NK-92 treated with Interleukin-12 subunit alpha and Interleukin-12 subunit beta, amount 100 ng/mL, for 24 hours (cell line): Measurements from ENCODE around the gene AMBRA1.
A peak's percentile ranks its signal among the peaks of the same experiment; 100 is the strongest.

Experiments
- DNase-seq: peaks from one replicate; lab custom pipeline; 2025; lab: John Stamatoyannopoulos, UW

Gene AMBRA1

GRCh38 chr11:46574656-46575055 lies 19.2 kb downstream of the AMBRA1 start:
- no peak for DNase-seq

DNA sequence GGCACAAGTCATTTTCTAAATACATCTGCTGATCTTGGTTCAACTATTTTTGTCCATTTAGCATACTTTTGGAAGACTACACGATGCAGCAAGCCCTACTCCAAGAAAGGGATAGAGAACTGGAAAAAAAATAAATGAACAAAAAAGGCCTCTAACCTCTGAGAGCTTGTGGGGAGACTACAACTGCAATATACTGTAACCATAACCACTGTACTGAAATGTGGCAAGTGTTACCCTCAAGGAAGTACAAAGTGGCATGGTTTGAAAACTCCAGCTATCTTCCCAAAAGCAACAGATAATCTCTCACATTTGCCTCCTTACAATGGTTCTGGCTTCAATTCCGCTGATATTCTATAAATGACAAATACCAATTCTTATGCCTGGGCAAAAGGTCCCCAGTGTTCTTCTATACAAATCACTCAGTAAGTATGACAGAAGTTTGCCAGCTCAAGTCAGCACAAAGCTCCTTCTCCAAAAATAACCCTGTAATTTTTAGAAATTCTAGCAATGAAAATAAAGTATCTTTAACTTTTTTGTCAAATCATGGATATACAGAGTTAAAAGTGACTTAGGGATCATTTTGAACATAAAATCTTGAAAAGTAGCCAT lies 22.9 kb downstream of the AMBRA1 start:
- DNase-seq, result no peak

- DNase-seq, result no peak
These were observed 28.5 kb downstream of the AMBRA1 start for GRCh38 chr11:46565232-46565840.

- no peak for DNase-seq
These were observed 29.4 kb downstream of the AMBRA1 start for GRCh38 chr11:46564459-46564858.

DNA sequence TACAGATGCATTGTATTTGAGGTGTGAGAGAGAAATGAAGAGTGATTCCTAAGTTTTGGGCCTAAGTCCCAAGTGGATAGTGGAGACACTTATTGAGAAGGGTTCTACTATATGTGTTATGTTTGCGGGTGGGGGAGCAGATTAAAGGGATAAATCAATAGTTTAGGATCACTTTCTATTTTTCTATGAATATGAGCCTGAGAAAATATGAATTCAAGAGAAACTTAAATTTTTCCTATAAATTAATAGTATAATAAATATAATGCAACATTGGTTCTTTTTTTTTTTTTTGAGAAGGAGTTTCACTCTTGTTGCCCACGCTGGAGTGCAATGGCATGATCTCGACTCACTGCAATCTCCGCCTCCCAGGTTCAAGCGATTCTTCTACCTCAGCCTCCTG lies 31.3 kb downstream of the AMBRA1 start:
- no peak for DNase-seq

DNA sequence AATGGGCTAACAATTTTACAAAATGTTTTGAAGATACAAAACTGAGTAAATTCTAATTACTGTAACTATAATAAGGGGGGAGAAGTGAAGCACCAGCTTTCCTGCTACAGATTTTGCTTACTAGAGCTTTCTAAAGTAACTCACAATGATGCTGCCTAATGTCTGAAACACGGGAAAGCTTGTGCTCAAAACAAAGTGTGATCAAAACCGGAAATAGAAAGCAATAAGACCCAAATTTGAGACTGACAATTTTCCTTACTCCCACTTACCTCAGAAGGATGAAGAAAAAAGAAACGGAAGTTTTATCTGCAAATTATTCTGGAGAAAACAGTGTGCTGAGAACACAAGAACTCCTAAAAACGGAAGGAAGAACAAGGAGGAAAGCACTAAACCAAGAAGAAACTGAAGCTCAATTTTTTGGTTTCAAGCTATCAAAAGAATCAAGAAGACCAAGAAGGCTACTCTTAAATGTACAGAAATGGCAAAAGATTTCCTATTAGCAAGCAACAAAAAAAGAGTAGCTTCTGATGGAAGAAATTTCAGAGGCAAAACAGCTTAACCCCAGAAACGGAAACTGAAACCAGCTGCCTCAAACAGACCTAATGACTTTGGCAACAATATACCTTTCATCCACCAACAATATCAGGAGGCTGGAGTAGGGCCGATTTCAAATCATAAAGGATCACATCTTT lies 33.4 kb downstream of the AMBRA1 start:
- DNase-seq, result no peak

DNA sequence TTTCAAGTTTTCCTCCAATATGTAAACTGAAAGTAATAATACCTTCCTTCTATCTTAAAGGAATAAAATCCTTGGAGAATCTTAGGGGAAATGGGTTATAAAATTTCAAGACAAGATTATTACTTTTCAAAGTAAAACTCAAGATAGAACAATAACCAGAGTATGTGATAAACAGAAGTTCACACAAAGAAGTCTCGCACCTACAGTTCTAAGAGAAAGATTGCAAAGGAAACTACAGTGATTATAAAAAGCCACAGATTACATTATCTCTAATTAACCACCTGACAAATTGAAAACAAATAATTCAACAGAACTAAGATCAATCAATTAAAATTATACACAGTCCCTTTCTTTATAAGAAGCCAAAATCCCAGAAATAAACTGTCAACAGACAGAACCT lies 34.0 kb downstream of the AMBRA1 start:
- DNase-seq, result no peak

GRCh38 chr11:46557684-46558151 lies 36.1 kb downstream of the AMBRA1 start:
- no peak for DNase-seq

- DNase-seq, result no peak
These were observed 38.4 kb downstream of the AMBRA1 start for GRCh38 chr11:46555267-46556054.

DNA sequence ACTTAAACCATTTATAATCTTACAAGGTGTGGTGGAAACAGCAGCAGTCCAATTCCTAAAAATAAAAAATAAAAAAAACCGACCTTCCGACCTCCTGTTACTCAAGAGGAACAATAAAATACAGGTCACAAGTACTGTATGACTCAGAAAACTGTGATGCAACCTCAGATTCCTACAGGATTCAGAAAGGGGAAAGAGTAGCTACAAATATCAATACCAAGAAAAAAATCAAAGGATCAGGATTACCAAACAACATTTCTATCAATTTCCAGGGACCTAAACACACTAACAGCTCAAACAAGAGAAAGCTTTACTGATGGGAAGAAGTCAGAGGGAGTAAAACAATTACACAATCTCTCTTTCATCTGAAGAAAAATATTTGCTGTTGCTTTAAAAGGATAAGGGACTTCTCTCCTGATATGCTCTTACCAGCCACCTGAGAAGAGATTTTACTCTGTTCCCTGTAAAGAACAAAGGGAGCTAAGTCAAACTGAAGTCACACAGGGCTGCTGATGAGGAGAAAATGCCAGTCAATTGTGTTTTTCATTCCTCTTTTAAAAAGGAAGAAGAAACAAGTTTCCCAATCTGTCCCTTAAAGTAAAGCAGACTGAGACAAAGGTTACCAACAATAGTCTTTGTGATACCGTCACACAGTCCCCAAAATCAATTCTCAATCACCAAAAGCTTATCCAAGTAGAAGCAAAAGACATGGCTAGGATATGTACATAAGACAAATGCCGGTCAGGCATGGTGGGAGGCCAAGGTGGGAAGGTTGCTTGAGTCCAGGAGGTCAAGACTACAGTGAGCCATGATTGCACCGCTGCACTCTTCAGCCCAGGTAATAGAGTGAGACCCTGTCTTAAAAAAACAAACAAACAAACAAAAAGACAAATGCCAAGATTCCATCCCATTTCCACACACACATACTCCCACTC lies 39.3 kb downstream of the AMBRA1 start:
- DNase-seq, result no peak

DNA sequence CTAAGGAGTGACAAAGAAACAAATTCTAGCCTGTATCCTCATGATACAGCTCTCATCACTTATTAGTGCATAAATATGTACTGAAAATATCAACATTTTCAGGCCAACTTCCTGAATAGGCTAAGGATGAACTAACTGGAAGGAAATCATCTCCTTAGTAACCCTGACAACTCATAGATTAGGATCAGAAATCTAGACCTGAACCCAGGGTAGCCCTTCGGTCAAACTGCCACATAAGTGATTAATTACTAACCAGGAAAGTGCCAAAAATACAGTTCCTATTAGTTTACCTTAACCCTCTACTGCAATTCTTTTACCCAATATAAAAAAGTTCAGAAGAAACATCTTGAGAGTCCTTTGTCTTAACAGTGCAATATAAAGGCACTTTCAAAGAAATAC lies 40.0 kb downstream of the AMBRA1 start:
- no peak for DNase-seq

- no peak for DNase-seq
These were observed 42.6 kb downstream of the AMBRA1 start for GRCh38 chr11:46551261-46551660.

GRCh38 chr11:46547579-46547978 lies 46.2 kb downstream of the AMBRA1 start:
- no peak for DNase-seq

- no peak for DNase-seq
These were observed 50.3 kb downstream of the AMBRA1 start for GRCh38 chr11:46543564-46543963.

DNA sequence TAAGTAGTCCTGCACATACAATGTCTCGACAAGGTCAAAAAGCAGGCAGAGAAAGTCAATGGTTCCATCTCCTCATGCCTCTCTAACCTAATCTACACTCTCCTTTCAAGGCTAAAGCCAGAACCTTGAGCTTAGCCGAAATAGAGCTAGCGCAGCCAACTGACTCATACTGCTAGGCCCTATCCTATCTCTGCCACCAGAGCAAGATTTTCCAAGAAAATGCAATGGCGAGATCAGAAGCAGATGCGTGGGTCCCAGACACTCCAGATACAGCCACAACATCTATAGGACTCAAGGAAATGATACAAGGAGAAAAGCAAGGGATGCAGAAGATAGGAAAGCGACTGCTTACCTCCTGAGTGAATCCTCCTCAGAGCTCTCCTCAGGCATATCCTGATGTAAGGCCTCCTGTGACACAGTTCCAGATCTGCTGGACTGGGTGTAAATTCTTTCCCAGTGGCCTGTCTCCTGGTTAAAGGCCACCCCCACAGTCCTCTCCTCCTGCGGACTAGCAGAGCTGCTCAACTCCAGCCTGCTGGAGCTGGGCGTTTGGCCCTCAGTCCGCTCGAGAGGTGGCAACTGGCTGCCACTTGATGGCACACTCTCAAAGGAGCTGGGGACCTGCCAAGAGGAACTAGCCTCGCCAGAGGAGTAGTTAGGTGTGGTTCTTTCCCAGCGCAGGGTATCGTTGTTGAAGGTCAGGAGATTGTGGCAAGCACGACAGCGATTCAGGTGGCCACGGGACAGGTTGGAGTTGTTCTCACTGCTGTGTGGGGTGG lies 52.0 kb downstream of the AMBRA1 start:
- no peak for DNase-seq

- no peak for DNase-seq
These were observed 53.0 kb downstream of the AMBRA1 start for GRCh38 chr11:46540807-46541206.

- DNase-seq, result peak; percentile 17
These were observed 56.1 kb downstream of the AMBRA1 start for GRCh38 chr11:46537537-46538295.

GRCh38 chr11:46537121-46537520 lies 56.7 kb downstream of the AMBRA1 start:
- no peak for DNase-seq

DNA sequence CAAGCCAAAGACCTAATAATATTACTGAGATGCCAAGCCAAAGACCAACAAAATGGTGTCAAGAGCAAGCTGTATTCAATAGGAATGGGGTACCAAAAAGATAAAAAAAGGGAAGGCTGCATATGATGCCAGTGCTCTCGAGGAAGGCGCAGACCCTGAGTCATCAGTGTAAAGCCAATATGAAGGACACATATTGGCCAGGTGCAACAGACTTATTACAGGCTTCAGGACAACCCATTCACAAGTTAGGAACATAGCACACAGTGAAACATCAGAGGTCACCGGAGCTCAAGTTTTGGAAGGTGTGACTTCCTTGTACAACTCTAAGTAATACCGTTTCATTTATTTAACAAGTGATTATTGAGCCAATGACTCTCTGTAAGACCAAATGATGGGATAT lies 58.1 kb downstream of the AMBRA1 start:
- no peak for DNase-seq

DNA sequence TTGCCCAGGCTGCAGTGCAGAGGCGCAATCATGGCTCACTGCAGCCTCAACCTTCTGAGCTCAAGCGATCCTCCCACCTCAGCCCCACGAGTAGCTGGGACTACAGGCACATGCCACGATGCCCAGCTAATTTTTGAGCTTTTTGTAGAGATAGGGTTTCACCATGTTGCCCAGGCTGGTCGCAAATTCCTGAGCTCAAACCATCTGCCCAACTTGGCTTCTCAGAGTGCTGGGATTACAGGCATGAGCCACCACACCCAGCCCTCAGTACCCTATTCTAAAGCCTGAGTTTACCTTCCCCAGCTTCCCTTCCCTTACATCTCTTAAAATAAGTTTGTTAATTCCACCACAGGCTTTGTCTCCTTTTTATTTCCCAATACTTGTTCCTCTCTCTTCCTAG lies 59.1 kb downstream of the AMBRA1 start:
- DNase-seq, result no peak
